Motor neuron (in vitro differentiated cells): ENCODE data around the gene RASA3. TPM values are rescaled to one million over a fixed set of nuclear protein-coding genes. Genes with fewer than 3 reads are reported as not detected.

Experiments
- ATAC-seq, 8 experiments: fragments of 200-7000 bp; cut with Tn5 transposase; replicated peaks in 6 of 8; 2 replicates each; pipeline ENCODE4 v1.8.0; 2021; ENCODE audit warnings: mild to moderate bottlenecking in 8 of 8, moderate library complexity in 8 of 8
- H3K27ac ChIP-seq, 2 donors: fragments of 250-450 bp; sonication (Bioruptor Pico); 2 replicates each; pipeline ENCODE4 v1.9.0; 2021; ENCODE audit warnings: antibody characterized with exemption in 2 of 2, mild to moderate bottlenecking in 2 of 2, moderate library complexity in 1 of 2
- H3K4me1 ChIP-seq, 2 donors: fragments of 250-450 bp; sonication (Bioruptor Pico); replicated peaks in 1 of 2; 2 replicates each; pipeline ENCODE4 v1.6.1; 2021; ENCODE audit warnings: antibody characterized with exemption in 2 of 2, mild to moderate bottlenecking in 2 of 2, moderate library complexity in 1 of 2
- H3K4me3 ChIP-seq, 5 donors: fragments of 250-450 bp; sonication (Bioruptor Pico); 2 replicates each; pipeline ENCODE4 v1.9.0; 2021; ENCODE audit warnings: antibody characterized with exemption in 5 of 5, mild to moderate bottlenecking in 5 of 5, moderate library complexity in 4 of 5
- WGBS, 10 experiments: fragments of 450-650 bp; shearing (Covaris generic); methylation state at CpG; one replicate each; pipeline ENCODE4 v1.0.0; 2022; 5-methylcytosine and 5-hydroxymethylcytosine counted together
- in situ Hi-C, 9 experiments: fragments of 400-800 bp; cut with MboI; loops; one replicate each; pipeline ENCODE4 v1.15.0; 2021; ENCODE audit warnings: low sequenced_read_pairs in 9 of 9, low pct_unique_long_range_greater_than_20kb in 2 of 9; ENCODE audit not compliant: unreplicated experiment in 9 of 9
- total RNA-seq, 8 experiments: library from RNA; unstranded; fragments of 300-600 nt; gene quantifications; 2 replicates each; pipeline versions ENCODE4 v1.2.3 to v1.2.4, GENCODE V29; 2022

Gene RASA3
- total RNA-seq, 8 experiments from 2014 or later: 1.3 to 25.2 (median 10.0) TPM

DNA sequence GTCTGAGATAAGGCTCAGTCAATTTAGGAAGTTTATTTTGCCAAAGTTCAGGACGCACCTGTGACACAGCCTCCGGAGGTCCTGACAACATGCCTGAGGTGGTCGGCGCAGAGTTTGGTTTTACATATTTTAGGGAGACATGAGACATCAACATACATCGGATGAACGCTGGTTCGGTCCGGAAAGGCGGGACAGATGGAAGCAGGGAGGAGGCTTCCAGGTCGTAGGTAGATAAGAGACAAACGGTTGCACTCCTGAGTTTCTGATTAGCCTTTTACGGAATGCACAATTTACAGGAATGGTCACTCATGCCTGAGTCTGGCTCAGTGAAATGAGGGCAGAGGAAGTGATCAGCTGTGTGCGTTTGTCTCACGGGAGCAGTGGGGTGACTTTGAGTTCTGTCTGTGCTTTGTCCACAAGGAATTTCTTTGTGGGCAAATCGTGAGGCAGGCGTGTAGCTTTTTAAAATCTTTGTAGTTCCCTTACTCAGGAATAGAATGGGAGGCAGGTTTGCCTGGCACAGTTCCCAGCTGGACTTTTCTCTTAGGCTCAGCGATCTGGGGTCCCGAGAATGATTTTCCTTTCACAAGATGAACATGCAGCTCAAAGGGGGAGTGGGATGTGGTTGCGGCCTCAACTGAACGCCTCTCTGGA lies 194.8 kb downstream of the RASA3 start:
- Histone ChIP-seq H3K4me1 (peaks cover 16 to 45% of the 10 kb centered on the region in 2 donors), H3K27ac (no peak overlapping the region), H3K4me3 (no peak overlapping the region)
- WGBS, 10 experiments: 39 to 92% (median 87%) methylated on average over 3 to 13 of the region's 20 CpGs; no CpG with 5 or more reads in 1 of the 10 experiments
- in situ Hi-C loops: no loop called here
- peak in 4 of 8 experiments; percentile 8 to 31 (median 29) for ATAC-seq

DNA sequence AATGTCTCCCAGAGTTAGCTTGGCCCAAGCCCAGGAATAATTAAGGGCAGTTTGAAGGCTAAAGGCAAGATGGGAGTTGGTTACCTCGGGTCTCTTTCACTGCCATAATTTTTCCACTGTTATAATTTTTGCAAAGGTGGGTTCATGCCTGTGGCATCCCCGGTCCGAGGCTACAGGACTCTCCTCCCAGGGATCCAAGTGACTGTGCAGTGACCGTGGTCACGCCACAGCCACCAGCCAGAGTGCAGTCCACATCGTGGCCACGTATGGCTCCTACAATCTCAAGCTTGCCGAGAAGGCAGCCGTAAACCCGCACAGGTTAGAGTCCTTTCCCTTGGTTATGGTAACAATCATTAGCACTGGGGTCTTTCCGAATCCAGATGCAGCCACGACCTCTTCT lies 195.3 kb downstream of the RASA3 start:
- H3K27ac ChIP-seq: no peak overlapping the region
- no peak for ATAC-seq
- in situ Hi-C loops: no loop called here
- H3K4me1 ChIP-seq: peaks cover 17 to 47% of the 10 kb centered on the region in 2 donors
- no peak overlapping the region for H3K4me3 ChIP-seq
- WGBS, 10 experiments: 40 to 94% (median 78%) methylated on average over 1 to 10 of the region's 12 CpGs; no CpG with 5 or more reads in 2 of the 10 experiments

DNA sequence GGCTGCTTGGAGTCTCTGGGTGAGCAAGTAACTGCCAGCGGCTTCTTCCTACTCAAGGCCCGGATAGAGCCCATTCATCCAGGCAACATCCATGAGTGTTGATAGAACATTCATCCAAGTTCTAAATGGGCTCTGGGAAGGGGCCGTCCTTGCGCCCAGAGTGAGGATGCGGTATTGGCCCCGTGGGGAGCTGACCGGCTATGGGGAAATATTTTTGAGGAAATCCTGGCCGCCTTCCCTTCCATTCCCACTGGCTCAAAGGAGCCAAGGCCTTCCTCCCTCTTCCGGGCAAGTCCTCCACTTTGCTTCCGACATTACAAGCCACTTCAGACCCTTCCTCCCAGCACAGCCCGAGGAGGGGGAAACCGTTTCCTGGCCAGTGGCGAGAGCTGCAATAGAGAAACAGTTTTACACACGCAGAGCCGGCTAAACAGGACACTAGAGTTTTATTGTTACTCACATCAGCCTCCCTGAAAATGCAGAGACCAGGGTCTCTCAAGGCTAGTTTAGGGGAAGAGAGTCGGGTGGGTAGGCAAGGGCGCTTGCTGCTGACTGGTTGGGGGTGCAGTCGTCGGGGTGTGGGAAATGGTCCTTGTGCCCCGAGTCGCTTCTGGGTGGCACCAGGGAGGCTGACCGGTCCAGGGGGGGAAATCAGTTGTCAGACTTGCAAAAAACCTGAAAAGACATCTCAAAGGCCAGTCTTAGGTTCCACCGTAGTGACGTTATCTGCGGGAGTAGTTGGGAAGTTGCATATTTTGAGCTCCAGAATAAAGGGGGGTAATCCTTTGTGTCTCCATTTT lies 196.1 kb downstream of the RASA3 start:
- in situ Hi-C loops: no loop called here
- Histone ChIP-seq H3K4me1 (peaks cover 23 to 53% of the 10 kb centered on the region in 2 donors), H3K27ac (no peak overlapping the region), H3K4me3 (no peak overlapping the region)
- 80 to 100% (median 95%) methylated on average over 1 to 13 of the region's 25 CpGs; no CpG with 5 or more reads in 1 of the 10 experiments for WGBS, 10 experiments
- no peak for ATAC-seq

DNA sequence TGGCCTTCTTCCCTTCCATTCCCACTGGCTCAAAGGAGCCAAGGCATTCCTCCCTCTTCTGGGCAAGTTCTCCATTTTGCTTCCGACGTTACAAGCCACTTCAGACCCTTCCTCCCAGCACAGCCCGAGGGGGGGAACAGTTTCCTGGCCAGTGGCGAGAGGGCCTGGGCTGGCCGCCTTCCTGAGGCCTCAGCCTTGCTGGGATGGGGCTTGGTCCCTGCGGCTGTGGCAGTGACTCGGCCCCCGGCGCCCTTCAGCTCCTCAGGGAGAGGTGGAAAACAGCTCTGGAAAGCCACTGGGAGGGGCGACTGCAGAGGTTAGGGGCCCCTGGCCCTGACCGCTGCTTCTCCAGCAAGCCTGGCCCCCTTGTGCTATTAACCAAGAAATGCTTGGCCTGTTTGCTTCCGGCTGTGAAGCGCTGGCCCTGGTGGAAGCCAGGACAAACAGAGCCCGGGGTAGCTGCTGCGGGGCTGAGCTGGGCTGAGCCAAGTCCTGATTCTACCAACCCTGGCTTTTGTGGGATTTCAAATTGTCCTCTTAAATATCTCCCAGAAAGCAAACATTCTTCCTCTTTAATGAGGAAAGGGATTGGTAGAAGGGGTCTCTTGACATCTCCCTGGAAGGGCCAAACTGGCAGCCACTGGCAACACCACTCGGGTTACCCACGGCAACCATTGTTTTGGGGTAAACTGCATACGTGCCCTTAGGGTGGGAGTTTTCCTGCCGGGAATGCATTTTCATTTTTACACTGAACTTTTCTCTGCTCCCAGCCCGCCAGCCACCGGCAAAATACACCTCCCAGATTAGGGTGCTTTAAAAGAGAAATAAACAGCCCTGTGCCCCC lies 197.2 kb downstream of the RASA3 start:
- in situ Hi-C loops: no loop called here
- 30 to 92% (median 70%) methylated on average over 2 to 10 of the region's 21 CpGs; no CpG with 5 or more reads in 3 of the 10 experiments for WGBS, 10 experiments
- H3K4me1 ChIP-seq: peaks cover 23 to 53% of the 10 kb centered on the region in 2 donors
- peak in 6 of 8 experiments; percentile 38 to 88 (median 72) for ATAC-seq
- H3K27ac ChIP-seq: peak overlapping the region in 1 of 2 donors; percentile 45
- H3K4me3 ChIP-seq: no peak overlapping the region

DNA sequence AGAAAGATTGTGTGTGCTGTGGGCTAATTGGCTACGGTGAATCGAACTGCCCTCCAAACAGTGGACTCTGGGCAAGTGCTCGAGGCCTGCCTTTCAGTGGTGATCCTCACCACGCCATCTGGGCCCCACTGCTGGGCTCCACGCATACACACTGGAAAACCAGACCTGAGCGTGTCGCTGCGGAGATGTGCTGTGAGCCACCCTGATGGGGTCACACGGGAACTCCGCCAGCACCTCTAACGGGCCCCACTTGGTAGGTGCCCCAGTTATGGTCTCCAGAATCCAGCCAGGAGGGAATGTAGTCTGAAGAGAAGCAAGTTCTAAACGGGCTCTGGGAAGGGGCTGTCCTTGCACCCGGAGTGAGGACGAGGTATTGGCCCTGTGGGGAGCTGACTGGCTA lies 197.8 kb downstream of the RASA3 start:
- Histone ChIP-seq H3K4me3 (no peak overlapping the region), H3K27ac (no peak overlapping the region), H3K4me1 (peaks cover 23 to 53% of the 10 kb centered on the region in 2 donors)
- in situ Hi-C loops: no loop called here
- ATAC-seq: no peak
- 71 to 100% (median 88%) methylated on average over 3 to 9 of the region's 14 CpGs; no CpG with 5 or more reads in 5 of the 10 experiments for whole genome bisulfite sequencing, 10 experiments

DNA sequence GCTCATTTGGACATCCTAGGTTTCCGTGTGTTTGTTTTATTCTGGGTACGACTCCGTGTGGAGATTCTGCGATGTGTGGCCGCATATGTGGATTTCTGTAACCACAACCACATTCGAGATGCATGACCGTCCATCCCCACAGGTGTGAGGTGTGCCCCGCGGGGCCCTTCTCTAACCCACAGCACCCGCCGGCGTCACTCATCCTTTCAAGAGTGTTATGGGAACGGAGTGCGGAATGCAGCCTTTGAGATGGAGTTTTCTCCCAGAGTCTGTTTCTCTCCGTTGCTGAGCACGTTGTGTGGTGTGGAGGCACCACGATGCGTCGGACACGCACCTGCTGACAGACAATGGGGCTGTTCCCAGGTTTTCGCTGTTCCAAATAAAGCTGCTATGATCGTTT lies 198.5 kb downstream of the RASA3 start:
- WGBS, 10 experiments: 80 to 100% (median 95%) methylated on average over 1 to 16 of the region's 22 CpGs; no CpG with 5 or more reads in 4 of the 10 experiments
- Histone ChIP-seq H3K4me1 (peaks cover 23 to 53% of the 10 kb centered on the region in 2 donors), H3K4me3 (no peak overlapping the region), H3K27ac (no peak overlapping the region)
- in situ Hi-C loops: no loop called here
- no peak for ATAC-seq

DNA sequence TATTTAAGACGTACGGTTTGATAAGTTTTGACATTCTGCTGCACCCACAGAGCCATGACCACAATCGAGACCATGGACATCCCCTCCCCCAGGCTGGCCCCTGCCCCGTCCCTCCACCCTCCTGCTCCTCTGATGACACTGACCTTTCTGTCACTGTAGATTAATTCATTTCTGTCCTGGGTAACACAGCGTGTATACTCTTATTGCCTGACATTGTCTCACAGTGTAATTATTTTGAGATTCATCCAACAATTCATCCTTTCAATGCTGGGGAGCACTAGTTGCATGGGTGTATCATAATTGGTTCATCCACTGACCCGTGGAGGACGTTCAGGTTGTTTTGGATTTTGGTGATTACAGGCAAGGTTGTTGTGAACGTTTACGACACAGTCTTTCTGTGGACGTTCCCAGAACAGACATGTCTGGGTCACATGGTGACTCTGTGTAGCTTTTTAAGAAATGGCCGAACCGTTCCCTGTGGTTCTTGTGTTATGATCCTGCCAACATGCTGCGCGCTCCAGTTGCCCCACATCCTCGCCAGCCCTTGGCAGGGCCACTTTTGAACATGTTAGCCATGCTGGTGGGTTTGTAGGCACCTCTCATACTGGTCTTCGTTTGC lies 200.5 kb downstream of the RASA3 start:
- Histone ChIP-seq H3K4me3 (no peak overlapping the region), H3K4me1 (peaks cover 16 to 35% of the 10 kb centered on the region in 2 donors), H3K27ac (no peak overlapping the region)
- WGBS, 10 experiments: 62 to 91% (median 79%) methylated on average over 1 to 10 of the region's 16 CpGs; no CpG with 5 or more reads in 1 of the 10 experiments
- peak in 2 of 8 experiments; percentile 20 to 28 for ATAC-seq
- in situ Hi-C loops: no loop called here

DNA sequence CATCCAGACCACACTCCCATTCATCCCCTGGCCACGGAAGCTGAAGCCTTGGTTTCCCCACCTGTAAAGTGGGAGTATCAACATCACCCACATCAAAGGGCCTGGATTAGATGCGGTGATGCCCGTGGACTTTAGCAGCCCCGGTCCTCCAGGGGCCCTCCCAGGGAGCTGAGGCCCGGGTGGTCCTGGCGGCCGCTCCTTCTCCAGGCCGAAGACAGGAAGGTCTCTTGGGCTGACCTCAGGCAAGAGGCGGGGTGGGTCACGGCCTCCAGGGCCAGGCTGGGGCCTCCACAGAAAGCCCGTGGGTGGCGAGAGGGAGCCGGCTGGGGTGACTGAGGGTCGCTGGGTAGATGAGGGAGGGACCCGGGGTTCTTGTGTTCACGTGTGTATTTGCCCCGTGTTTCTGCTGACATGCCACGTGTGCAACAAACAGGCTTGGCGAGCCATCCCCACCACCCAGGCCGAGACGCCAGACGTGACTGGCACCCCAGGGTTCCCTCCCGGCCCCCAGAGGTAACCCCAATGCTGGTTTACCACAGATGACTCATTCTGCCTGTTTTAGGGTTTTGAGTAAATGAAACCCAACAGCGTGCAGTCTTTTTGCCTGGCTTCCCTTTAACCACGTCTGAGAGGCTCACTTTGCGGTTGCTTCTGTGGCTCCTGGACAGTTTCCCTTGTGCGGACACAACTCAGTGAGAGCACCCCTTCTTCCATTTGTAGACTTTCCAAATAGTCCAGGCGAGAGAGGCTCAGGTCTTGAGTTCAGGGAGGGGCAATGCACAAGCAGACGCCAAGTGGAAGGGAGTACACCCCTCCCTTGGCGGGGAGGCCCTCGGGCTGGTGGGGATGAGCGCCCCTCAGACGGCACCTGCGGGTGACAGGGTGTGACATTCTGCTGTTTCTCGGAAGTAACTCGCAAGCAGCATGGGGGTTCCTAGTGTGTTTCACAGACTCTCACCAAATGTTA lies 201.5 kb downstream of the RASA3 start:
- no peak overlapping the region for H3K4me3 ChIP-seq
- ATAC-seq: no peak
- H3K27ac ChIP-seq: no peak overlapping the region
- peaks cover 16 to 25% of the 10 kb centered on the region in 2 donors for H3K4me1 ChIP-seq
- WGBS, 10 experiments: 84 to 100% (median 93%) methylated on average over 1 to 14 of the region's 36 CpGs; no CpG with 5 or more reads in 2 of the 10 experiments
- in situ Hi-C loops: no loop called here

DNA sequence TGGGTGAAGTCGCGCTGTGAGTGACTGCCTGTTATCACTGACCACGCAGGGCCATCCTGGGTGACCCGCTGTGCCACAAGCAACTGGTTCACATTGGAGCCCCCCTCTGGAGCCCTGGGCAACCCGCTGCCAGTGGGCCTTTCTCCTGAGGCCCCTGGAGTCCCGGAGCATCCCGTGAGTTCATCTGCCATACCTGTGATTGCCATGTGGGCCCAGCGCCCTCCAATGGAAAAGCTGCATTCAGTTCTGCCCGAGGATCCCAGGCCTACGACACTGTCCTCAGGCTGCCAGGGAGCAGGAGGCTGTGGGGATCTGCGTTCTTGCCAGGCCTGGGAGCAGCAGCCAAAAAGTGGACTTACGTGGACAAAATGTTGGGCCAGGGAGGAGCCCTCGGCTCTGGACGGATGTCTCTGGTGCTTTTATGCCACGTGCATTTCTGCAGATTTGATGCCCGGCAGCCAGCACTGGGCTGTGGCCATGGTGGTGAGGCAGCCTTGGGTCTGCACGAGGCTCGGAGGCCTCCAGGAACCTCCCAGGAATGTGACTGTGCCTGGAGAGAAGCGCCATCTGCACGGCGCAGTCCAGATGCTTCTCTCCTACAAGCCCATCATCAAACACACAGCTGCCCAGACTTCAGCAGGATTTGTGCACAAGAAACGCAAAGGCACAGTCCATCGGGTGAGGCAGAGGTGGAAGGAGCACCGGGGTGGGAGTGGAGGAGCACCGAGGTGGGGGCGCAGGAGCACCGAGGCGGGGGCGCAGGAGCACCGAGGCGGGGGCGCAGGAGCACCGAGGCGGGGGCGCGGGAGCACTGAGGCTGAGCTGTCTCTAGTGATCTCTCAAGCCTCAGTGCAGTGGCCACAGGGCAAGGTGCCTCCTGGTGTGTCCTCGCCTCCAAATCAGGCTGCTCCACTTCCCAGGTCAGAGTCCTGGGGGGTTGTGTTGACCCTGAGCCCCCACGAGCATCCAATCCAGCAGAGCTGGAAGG lies 202.5 kb downstream of the RASA3 start:
- 51 to 100% (median 87%) methylated on average over 3 to 10 of the region's 38 CpGs; no CpG with 5 or more reads in 5 of the 10 experiments for WGBS, 10 experiments
- ATAC-seq: no peak
- Histone ChIP-seq H3K27ac (no peak overlapping the region), H3K4me3 (no peak overlapping the region), H3K4me1 (peaks cover 11 to 15% of the 10 kb centered on the region in 2 donors)
- in situ Hi-C loops: no loop called here

DNA sequence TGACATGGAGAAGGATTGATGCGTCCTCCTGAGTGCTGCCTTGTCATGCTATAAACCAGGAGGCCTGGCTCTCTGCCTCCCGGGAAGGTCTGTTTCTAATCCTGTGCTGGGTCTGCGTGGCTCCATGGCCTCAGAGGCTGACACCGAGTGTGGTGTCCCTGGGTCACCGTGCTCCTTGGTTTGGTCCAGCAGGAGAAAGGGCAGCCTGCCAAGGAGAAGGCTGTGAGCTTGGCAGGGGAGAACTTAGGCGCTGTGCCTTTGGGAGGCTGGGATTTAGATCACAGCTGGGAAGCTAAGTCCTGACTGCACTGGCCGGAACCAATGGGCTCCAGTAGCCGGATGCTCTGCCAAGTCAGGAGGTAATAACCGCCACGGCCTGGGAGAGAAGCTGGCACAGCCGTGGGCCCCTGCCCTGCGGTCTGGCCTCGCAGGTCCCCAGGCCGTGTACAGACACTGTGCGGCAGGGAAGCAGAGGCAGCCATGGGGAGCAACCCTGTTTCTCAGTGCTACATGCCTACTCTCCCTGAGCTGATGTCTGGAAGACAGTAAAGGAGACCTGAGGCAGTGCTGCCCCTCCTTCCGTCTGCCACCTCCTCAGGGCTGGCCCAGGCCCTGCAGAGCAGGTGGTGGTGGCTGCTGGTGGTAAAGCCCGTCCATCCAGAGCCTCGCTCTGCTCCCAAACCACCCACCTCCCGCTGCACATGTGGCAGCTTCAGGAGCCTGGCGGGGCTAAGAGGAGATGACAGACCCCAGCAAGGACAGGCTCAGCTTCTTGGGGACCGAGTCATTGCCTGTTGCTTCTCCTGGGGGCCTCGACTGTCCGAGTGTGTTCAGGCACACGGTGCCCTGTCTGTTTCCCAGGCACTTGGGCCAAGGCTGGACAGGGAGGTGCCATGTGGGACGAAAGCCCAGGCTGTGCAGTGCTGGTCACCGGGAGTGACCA lies 203.5 kb downstream of the RASA3 start:
- ATAC-seq: peak in 3 of 8 experiments; percentile 12 to 27 (median 13)

More for the DNA sequence above, 203.5 kb downstream of the RASA3 start:
- in situ Hi-C loops: no loop called here
- Histone ChIP-seq H3K27ac (no peak overlapping the region), H3K4me3 (no peak overlapping the region), H3K4me1 (peaks cover 6 to 8% of the 10 kb centered on the region in 2 donors)
- WGBS, 10 experiments: 20 to 91% (median 70%) methylated on average over 1 to 5 of the region's 26 CpGs; no CpG with 5 or more reads in 2 of the 10 experiments
